GM08714 (cell line): ENCODE data around the gene PGP.

Experiments
- H3K4me3 ChIP-seq: fragments of 200-500 bp; sonication (Bioruptor generic); 2 replicates; pipeline ENCODE4 v1.5.1; 2014; ENCODE audit warnings: mild to moderate bottlenecking, low read length, inconsistent platforms
- ZNF274 ChIP-seq: IDR thresholded peaks from 2 replicates; pipeline ENCODE4 v1.6.1; 2012; ENCODE audit warnings: mild to moderate bottlenecking, low read depth, low read length

The PGP gene

GRCh38 chr16:2180461-2180860, 34.2 kb downstream of the PGP start:
- TF ChIP-seq ZNF274 = no peak
- no peak overlapping the region for H3K4me3 ChIP-seq

GRCh38 chr16:2179576-2179975, 35.1 kb downstream of the PGP start:
- no peak for TF ChIP-seq ZNF274
- no peak overlapping the region for H3K4me3 ChIP-seq

DNA sequence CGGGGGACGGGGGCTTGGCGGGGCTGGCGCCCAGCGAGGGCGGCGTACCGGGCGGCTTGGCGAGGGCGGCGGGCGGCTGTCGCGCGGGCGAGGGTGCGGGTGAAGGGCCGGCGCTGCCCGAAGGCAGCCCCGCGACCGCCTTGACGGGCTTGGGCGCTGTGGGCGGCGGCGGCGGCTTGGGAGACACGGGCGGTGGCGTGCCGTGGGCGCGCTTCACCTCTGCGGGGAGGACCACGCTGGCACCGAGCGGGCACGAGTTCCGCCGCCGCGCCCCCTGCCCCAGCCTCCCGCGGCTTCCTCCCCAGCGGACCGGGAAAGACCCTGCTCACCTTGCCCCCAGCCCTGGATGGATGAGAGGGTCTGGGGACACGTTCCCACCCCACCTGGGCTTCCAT, 35.5 kb downstream of the PGP start:
- H3K4me3 ChIP-seq = no peak overlapping the region
- no peak for TF ChIP-seq ZNF274

GRCh38 chr16:2178321-2179106, 36.1 kb downstream of the PGP start:
- no peak overlapping the region for H3K4me3 ChIP-seq
- no peak for TF ChIP-seq ZNF274

- no peak for TF ChIP-seq ZNF274
- no peak overlapping the region for H3K4me3 ChIP-seq
Observed at GRCh38 chr16:2177561-2177960, 37.1 kb downstream of the PGP start.

GRCh38 chr16:2177101-2177500, 37.5 kb downstream of the PGP start:
- TF ChIP-seq ZNF274 = no peak
- no peak overlapping the region for H3K4me3 ChIP-seq

DNA sequence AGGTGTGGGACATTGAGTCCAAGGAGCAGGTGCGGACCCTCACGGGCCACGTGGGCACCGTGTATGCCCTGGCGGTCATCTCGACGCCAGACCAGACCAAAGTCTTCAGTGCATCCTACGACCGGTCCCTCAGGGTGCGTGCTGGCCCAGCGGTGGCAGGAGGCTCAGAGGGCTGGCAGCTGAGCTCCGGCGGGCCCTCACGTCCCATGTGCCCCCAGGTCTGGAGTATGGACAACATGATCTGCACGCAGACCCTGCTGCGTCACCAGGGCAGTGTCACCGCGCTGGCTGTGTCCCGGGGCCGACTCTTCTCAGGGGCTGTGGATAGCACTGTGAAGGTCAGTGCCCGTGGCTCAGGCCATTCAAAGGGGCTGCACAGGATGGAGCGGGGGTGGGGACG, 38.6 kb downstream of the PGP start:
- no peak for TF ChIP-seq ZNF274

GRCh38 chr16:2175454-2175853, 39.2 kb downstream of the PGP start:
- no peak for TF ChIP-seq ZNF274
- no peak overlapping the region for H3K4me3 ChIP-seq

More for the DNA sequence above, 38.6 kb downstream of the PGP start:
- H3K4me3 ChIP-seq = no peak overlapping the region

DNA sequence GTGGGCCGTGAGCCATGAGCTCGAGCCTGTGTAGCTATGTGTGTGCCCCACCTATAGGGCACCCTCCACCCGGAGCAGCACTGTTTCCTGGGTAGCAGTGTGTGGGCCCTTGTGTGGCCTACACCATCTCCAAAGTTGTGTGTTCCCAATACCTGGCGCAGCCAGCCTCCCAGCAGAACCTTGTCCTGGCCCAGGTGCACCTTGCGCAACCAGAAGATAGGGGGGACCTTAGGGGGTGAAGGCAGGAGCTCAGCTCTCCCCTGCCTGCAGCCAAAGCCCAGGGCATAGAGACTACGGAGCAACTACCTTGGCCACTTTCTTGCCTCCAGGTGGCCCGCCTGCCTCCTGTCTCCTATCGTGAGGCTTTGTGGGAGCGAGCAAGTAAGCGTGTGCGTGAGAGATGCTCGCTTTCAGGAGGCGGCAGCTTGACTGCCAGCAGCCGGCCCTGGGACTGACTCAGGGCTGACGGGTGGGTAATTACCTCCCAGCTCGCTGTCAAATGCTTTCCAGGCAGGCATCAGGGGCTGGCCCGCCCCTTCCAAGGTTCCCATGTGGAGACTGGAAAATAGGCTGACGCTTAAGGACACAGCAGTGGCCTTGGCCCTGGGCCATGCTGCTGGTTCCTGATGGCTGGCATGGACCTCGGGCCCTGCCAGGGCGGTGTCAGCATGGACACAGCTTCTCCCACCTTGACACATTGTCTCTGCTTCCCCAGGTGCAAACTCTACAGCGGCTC, 40.1 kb downstream of the PGP start:
- TF ChIP-seq ZNF274 = no peak
- no peak overlapping the region for H3K4me3 ChIP-seq

GRCh38 chr16:2173916-2174315, 40.7 kb downstream of the PGP start:
- no peak for TF ChIP-seq ZNF274
- no peak overlapping the region for H3K4me3 ChIP-seq

GRCh38 chr16:2173366-2173765, 41.3 kb downstream of the PGP start:
- TF ChIP-seq ZNF274 = no peak
- no peak overlapping the region for H3K4me3 ChIP-seq

DNA sequence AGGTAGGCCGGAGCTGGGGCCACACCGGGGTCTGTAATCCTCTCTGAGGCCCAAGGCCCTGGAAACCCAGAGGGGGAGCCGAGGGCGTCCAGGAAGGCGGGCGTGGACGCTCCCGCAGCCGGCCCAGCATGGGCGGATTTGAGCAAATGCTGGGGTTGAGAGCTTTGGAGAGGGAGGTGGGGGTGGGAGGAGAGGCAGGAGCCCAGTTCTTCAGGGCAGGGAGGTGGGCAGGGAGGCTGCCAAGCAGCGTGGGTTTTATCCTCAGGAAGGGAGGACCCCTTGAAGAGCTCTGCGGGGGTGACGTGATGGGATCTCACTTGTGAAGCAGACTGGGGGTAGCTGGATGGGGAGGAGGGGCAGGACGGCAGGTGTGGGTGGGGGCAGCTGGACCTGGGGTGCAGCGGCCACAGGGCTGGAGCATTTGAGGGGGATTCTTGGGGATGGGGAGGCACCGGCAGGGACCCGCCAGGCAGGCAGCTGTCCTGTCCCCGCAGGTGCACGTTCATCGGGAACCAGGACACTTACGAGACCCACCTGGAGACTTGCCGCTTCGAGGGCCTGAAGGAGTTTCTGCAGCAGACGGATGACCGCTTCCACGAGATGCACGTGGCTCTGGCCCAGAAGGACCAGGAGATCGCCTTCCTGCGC, 41.8 kb downstream of the PGP start:
- no peak overlapping the region for H3K4me3 ChIP-seq
- no peak for TF ChIP-seq ZNF274

- TF ChIP-seq ZNF274 = no peak
- H3K4me3 ChIP-seq = no peak overlapping the region
Observed at GRCh38 chr16:2171601-2172178, 43.0 kb downstream of the PGP start.

GRCh38 chr16:2170587-2171435, 43.8 kb downstream of the PGP start:
- TF ChIP-seq ZNF274 = no peak
- no peak overlapping the region for H3K4me3 ChIP-seq
